Skeletal muscle satellite cell (primary cell): ENCODE results near the gene DBX2. TPM values are rescaled to one million over a fixed set of nuclear protein-coding genes. Genes with fewer than 3 reads are reported as not detected.
"Not testable (repeated sequence)": the region's sequence is repeated elsewhere in the genome, so short reads cannot be mapped to it uniquely, and the experiment has no call there.

ENCODE experiments used
- H3K27me3 ChIP-seq: 2 replicates; pipeline ENCODE4 v1.7.0; 2013; ENCODE audit warnings: low read length; ENCODE audit not compliant: control insufficient read depth, insufficient read depth
- H3K36me3 ChIP-seq: 2 replicates; pipeline ENCODE4 v1.7.0; 2013; ENCODE audit warnings: mild to moderate bottlenecking, control low read depth, low read length; ENCODE audit not compliant: insufficient read depth
- H3K4me1 ChIP-seq: 2 replicates; pipeline ENCODE4 v1.7.0; 2013; ENCODE audit warnings: low read length; ENCODE audit not compliant: control insufficient read depth, insufficient read depth
- H3K4me2 ChIP-seq: 2 replicates; pipeline ENCODE4 v1.7.0; 2013; ENCODE audit warnings: mild to moderate bottlenecking, low read length
- H3K4me3 ChIP-seq: 2 replicates; pipeline ENCODE4 v1.7.0; 2013; ENCODE audit warnings: low read length
- H3K9ac ChIP-seq: 2 replicates; pipeline ENCODE4 v1.7.0; 2013; ENCODE audit warnings: mild to moderate bottlenecking, low read depth, low read length, moderate library complexity
- H3K9me3 ChIP-seq: replicated peaks from 2 replicates; pipeline ENCODE4 v1.7.0; 2013; ENCODE audit warnings: mild to moderate bottlenecking, control low read depth, low read length
- total RNA-seq: library from RNA; depleted of rRNA; stranded (reverse); fragments of >200 nt; gene quantifications from 2 replicates; pipeline ENCODE4 v1.2.3, GENCODE V29; 2012; rRNA removed

The DBX2 gene
- total RNA-seq, result not detected in 2 replicates

- Histone ChIP-seq H3K4me3 (peak within 1 kb of the TSS; percentile 59), H3K9ac (no peak within 1 kb of the TSS), H3K4me1 (peaks cover 11% of the 10 kb centered on the region), H3K27me3 (peaks cover 62% of the 10 kb centered on the region), H3K36me3 (no peaks in the 10 kb centered on the region), H3K4me2 (peak within 1 kb of the TSS; percentile 73), H3K9me3 (no peaks in the 10 kb centered on the region)
These were observed at the start of gene DBX2 for GRCh38 chr12:45050751-45051571. Gene DBX2, minus strand, starts transcription at chr12:45051099. Its CDS starts 172 bp downstream, at chr12:45050927.

DNA sequence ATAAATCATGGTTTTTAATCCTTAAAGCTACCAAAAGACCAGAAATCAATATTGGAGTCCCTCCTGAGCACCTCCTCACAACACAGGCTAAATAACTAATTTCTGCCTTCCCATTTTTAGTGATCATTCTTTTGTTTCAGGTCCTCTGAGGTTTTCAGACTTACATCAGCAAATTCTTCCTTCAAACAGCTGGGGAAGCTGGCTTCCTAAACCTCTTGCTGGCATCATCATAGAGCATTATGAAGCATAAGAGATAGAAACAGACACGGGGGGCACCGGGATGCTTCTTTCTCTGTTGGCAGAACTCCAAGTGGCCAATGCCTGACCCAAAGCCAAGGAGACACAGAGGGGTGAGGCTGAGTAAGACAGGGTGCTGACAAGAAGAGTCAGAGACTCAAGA lies 47.9 kb upstream of the DBX2 start:
- no peaks in the 10 kb centered on the region for H3K36me3 ChIP-seq
- no peaks in the 10 kb centered on the region for H3K9me3 ChIP-seq
- H3K9ac ChIP-seq, result no peak overlapping the region
- H3K4me1 ChIP-seq, result no peaks in the 10 kb centered on the region
- no peak overlapping the region for H3K4me3 ChIP-seq
- H3K27me3 ChIP-seq, result no peaks in the 10 kb centered on the region
- no peak overlapping the region for H3K4me2 ChIP-seq

GRCh38 chr12:45095417-45095816 lies 44.5 kb upstream of the DBX2 start:
- H3K9me3 ChIP-seq, H3K27me3 ChIP-seq, H3K36me3 ChIP-seq, H3K4me2 ChIP-seq, H3K9ac ChIP-seq, H3K4me3 ChIP-seq, H3K4me1 ChIP-seq: not testable (repeated sequence)

- no peaks in the 10 kb centered on the region for H3K36me3 ChIP-seq
- H3K4me3 ChIP-seq, result no peak overlapping the region
- H3K4me2 ChIP-seq, result no peak overlapping the region
- no peaks in the 10 kb centered on the region for H3K4me1 ChIP-seq
- no peak overlapping the region for H3K9ac ChIP-seq
- H3K9me3 ChIP-seq, result no peaks in the 10 kb centered on the region
- H3K27me3 ChIP-seq, result no peaks in the 10 kb centered on the region
These were observed 42.2 kb upstream of the DBX2 start for GRCh38 chr12:45093051-45093450.

- Histone ChIP-seq H3K36me3 (no peaks in the 10 kb centered on the region), H3K4me3 (no peak overlapping the region), H3K4me2 (no peak overlapping the region), H3K9me3 (no peaks in the 10 kb centered on the region), H3K4me1 (no peaks in the 10 kb centered on the region), H3K9ac (no peak overlapping the region), H3K27me3 (no peaks in the 10 kb centered on the region)
These were observed 38.6 kb upstream of the DBX2 start for GRCh38 chr12:45089411-45090075.

DNA sequence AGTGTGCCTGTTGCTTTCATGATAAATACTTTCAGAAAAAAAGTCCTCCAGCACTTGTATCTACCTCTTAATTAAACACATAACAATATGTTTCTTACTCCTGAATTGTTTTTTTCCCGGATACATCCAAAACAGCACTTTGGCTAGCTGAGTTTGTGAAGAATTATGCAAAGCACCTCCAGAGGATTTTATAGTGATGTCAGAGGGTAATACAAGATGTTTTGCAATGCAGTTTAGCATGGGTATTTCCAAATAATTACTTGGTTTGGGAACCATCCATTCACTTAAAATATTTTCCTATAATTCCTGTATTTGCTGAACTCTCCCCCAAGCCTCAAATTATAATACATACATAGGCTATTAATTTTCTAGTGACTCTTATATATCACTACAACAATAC lies 37.7 kb upstream of the DBX2 start:
- no peaks in the 10 kb centered on the region for H3K36me3 ChIP-seq
- H3K4me2 ChIP-seq, result no peak overlapping the region
- no peaks in the 10 kb centered on the region for H3K9me3 ChIP-seq
- H3K4me1 ChIP-seq, result no peaks in the 10 kb centered on the region
- no peak overlapping the region for H3K4me3 ChIP-seq
- H3K9ac ChIP-seq, result no peak overlapping the region
- no peaks in the 10 kb centered on the region for H3K27me3 ChIP-seq

DNA sequence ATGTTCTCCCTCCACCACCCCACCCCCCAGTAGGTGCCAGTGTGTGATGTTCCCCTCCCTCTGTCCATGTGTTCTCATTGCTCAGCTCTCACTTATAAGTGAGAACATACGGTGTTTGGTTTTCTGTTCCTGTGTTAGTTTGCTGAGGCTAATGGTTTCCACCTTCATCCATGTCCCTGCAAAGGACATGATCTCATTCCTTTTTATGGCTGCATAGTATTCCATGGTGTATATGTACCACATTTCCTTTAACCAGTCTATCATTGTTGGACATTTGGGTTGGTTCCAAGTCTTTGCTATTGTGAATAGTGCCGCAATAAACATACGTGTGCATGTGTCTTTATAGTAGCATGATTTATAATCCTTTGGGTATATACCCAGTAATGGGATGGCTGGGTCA lies 33.3 kb upstream of the DBX2 start:
- H3K36me3 ChIP-seq, H3K27me3 ChIP-seq: not testable (repeated sequence)

DNA sequence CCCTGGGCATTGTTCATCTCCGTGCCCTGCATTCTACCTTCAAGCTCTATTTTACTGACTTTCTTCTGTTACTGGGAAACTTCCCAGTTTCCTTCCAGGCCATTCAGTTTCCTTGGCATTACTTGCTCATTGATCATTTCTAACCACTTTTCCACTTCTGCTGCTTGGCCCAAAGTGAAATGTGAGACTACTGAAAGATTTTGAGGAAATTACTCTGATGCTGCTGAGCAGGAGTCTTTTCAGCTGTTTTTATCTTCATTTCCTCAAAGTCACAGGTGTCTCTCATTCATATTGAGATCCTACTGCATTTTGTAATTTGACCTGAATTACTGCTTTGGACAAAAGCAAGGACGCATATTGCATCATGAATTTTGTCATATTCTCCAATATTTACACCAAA lies 26.4 kb upstream of the DBX2 start:
- no peaks in the 10 kb centered on the region for H3K9me3 ChIP-seq
- H3K9ac ChIP-seq, result no peak overlapping the region
- H3K4me2 ChIP-seq, result no peak overlapping the region
- no peaks in the 10 kb centered on the region for H3K4me1 ChIP-seq
- no peaks in the 10 kb centered on the region for H3K27me3 ChIP-seq
- no peak overlapping the region for H3K4me3 ChIP-seq
- H3K36me3 ChIP-seq, result no peaks in the 10 kb centered on the region

More for the DNA sequence above, 33.3 kb upstream of the DBX2 start:
- H3K4me2 ChIP-seq, H3K4me3 ChIP-seq, H3K9me3 ChIP-seq, H3K9ac ChIP-seq, H3K4me1 ChIP-seq: not testable (repeated sequence)

DNA sequence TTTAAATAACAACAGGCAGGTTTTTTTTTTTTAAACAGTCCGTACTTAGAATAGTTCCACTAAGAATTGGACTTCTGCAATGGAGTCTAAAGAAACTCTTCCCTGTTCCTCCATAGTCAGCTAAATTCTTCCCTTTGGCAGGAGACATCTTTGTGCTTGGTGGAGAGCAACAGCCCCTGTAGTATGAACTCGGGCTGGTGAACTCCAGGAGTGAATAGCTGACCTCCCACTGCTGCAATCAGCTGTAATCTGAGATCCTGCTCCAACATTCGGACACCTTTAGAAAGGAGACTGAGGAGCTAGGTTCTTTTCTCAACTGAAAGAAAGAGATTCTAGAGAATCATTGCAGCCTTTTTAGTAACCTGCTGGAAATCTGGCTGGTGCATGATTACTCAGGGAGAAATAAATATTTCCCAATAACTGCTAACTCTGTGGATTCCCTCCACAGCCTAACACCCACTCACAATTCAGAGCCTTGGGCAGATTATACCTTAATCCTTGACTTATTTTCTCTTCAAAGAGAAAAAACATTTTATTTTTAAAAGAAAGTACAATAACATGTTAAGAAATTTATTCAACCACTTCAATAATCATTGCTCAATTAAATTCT lies 25.6 kb upstream of the DBX2 start:
- Histone ChIP-seq H3K9me3 (no peaks in the 10 kb centered on the region), H3K9ac (no peak overlapping the region), H3K4me2 (no peak overlapping the region), H3K4me3 (no peak overlapping the region), H3K4me1 (no peaks in the 10 kb centered on the region), H3K27me3 (no peaks in the 10 kb centered on the region), H3K36me3 (no peaks in the 10 kb centered on the region)

- H3K4me3 ChIP-seq, result no peak overlapping the region
- H3K4me2 ChIP-seq, result no peak overlapping the region
- no peaks in the 10 kb centered on the region for H3K27me3 ChIP-seq
- no peaks in the 10 kb centered on the region for H3K9me3 ChIP-seq
- no peaks in the 10 kb centered on the region for H3K4me1 ChIP-seq
- H3K9ac ChIP-seq, result no peak overlapping the region
- no peaks in the 10 kb centered on the region for H3K36me3 ChIP-seq
These were observed 24.8 kb upstream of the DBX2 start for GRCh38 chr12:45075587-45076282.

DNA sequence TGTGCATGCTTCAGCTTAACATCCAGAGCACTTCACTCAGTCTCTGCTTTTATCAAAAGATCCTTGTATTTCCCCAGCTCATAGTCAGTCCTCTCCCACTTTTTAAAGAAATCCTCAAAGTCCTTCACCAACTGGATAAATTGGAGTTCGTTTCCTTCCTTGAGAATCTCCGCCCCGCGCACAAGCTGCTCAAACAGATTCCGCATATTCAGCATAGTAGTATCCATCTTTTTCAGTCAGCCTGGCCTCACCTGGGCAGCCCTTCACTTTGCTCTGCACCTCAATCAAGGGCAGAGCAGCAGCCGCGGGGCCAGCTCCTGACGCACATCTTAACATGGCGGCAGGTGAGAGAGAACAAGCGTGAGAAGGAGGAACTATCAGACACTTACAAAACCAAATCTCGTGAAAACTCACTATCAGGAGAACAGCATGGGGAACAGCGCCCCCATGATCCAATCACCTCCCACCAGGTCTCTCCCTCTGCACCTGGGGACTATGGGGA lies 14.3 kb upstream of the DBX2 start:
- H3K36me3 ChIP-seq, result no peaks in the 10 kb centered on the region
- no peak overlapping the region for H3K4me2 ChIP-seq
- no peak overlapping the region for H3K4me3 ChIP-seq
- H3K4me1 ChIP-seq, result no peaks in the 10 kb centered on the region
- H3K27me3 ChIP-seq, result no peaks in the 10 kb centered on the region
- no peaks in the 10 kb centered on the region for H3K9me3 ChIP-seq
- no peak overlapping the region for H3K9ac ChIP-seq
